Tibial nerve (tissue), 4 donors: ENCODE data around the gene SMPD1.

Experiments used
- CTCF ChIP-seq, 5 experiments: fragments of 200-600 bp in 3 of 5; fragments of 450-650 bp in 2 of 5; sonication (generic) in 3 of 5; IDR thresholded peaks; one replicate each; pipeline ENCODE4 v1.5.1; 2016 to 2019; ENCODE audit warnings: antibody characterized with exemption in 5 of 5, mild to moderate bottlenecking in 3 of 5, moderate library complexity in 2 of 5
- EP300 ChIP-seq, 2 donors: sonication (generic); formaldehyde crosslinking; IDR thresholded peaks; one replicate each; pipeline ENCODE4 v1.6.1; 2017; ENCODE audit warnings: antibody characterized with exemption in 2 of 2, mild to moderate bottlenecking in 1 of 2
- POLR2A ChIP-seq, 2 donors: fragments of 450-650 bp; IDR thresholded peaks; one replicate each; pipeline ENCODE4 v1.6.1; 2017; ENCODE audit warnings: antibody characterized with exemption in 2 of 2, mild to moderate bottlenecking in 2 of 2, moderate library complexity in 2 of 2

- TF ChIP-seq CTCF (IDR thresholded peaks at IDR 0.05), result no peak
- TF ChIP-seq POLR2A (IDR thresholded peaks at IDR 0.05), result no peak
- TF ChIP-seq EP300 (IDR thresholded peaks at IDR 0.05), result no peak
These were observed 7.4 kb downstream of the SMPD1 start for GRCh38 chr11:6397636-6398035.
